Measurements from ENCODE around the gene NPM1. TPM values are rescaled to one million over a fixed set of nuclear protein-coding genes. Genes with fewer than 3 reads are reported as not detected.

NPM1 gene
- total and polyA plus RNA-seq, 2 donors from 2014 or later: 611 to 612 TPM

- H3K9me3 ChIP-seq (ENCODE audit: control insufficient read depth in 2 of 3, insufficient read depth in 1 of 3, low read length in 3 of 3): no peaks in the 10 kb centered on the region
- no peak for TF ChIP-seq CTCF (IDR thresholded peaks at IDR 0.05; ENCODE audit: borderline replicate concordance, extremely low read depth, insufficient read depth)
- no peaks in the 10 kb centered on the region for H3K4me1 ChIP-seq (ENCODE audit: control insufficient read depth in 2 of 3, insufficient read depth in 2 of 3, low read depth in 1 of 3, low read length in 3 of 3)
- H3K36me3 ChIP-seq (ENCODE audit: control insufficient read depth in 2 of 3, insufficient read depth in 3 of 3, low read length in 3 of 3): no peaks in the 10 kb centered on the region
- FAIRE-seq (no peak), DNase-seq (peak in 1 of 5 donors; percentile 14)
- H3K4me3 ChIP-seq (ENCODE audit: low read length in 3 of 3): no peak overlapping the region
- no peak overlapping the region for H3K9ac ChIP-seq (ENCODE audit: low read length in 3 of 3)
- no peaks in the 10 kb centered on the region for H3K27me3 ChIP-seq (ENCODE audit: control insufficient read depth, insufficient read depth, low read length)
- H3K27ac ChIP-seq (ENCODE audit: low read depth in 2 of 2, low read length in 2 of 2): no peak overlapping the region
- intact Hi-C loops (cut with DNase I): loop anchor here (10.0 kb wide), 1 partner anchor 468 kb away; no protein-coding TSS in a partner anchor
Observed at GRCh38 chr5:171426680-171427079, 39.0 kb downstream of the NPM1 start.

- Histone ChIP-seq H3K27me3 (ENCODE audit: control insufficient read depth, insufficient read depth, low read length) (no peaks in the 10 kb centered on the region), H3K9me3 (ENCODE audit: control insufficient read depth in 2 of 3, insufficient read depth in 1 of 3, low read length in 3 of 3) (no peaks in the 10 kb centered on the region), H3K27ac (ENCODE audit: low read depth in 2 of 2, low read length in 2 of 2) (no peak overlapping the region), H3K36me3 (ENCODE audit: control insufficient read depth in 2 of 3, insufficient read depth in 3 of 3, low read length in 3 of 3) (no peaks in the 10 kb centered on the region), H3K9ac (ENCODE audit: low read length in 3 of 3) (no peak overlapping the region), H3K4me1 (ENCODE audit: control insufficient read depth in 2 of 3, insufficient read depth in 2 of 3, low read depth in 1 of 3, low read length in 3 of 3) (no peaks in the 10 kb centered on the region), H3K4me3 (ENCODE audit: low read length in 3 of 3) (no peak overlapping the region)
- DNase-seq: peak in 3 of 5 donors; percentile 35 to 41 (median 36)
- no peak for TF ChIP-seq CTCF (IDR thresholded peaks at IDR 0.05; ENCODE audit: borderline replicate concordance, extremely low read depth, insufficient read depth)
- no peak for FAIRE-seq
- intact Hi-C loops (cut with DNase I): loop anchor here (10.0 kb wide), 1 partner anchor 467 kb away; no protein-coding TSS in a partner anchor
Observed at GRCh38 chr5:171427318-171428167, 39.9 kb downstream of the NPM1 start.

GRCh38 chr5:171428168-171428696, 40.6 kb downstream of the NPM1 start:
- no peak overlapping the region for H3K27ac ChIP-seq (ENCODE audit: low read depth in 2 of 2, low read length in 2 of 2)
- H3K4me1 ChIP-seq (ENCODE audit: control insufficient read depth in 2 of 3, insufficient read depth in 2 of 3, low read depth in 1 of 3, low read length in 3 of 3): no peaks in the 10 kb centered on the region
- TF ChIP-seq CTCF (IDR thresholded peaks at IDR 0.05; ENCODE audit: borderline replicate concordance, extremely low read depth, insufficient read depth): no peak
- H3K9ac ChIP-seq (ENCODE audit: low read length in 3 of 3): no peak overlapping the region
- FAIRE-seq (no peak), DNase-seq (peak in 2 of 5 donors; percentile 18)
- no peaks in the 10 kb centered on the region for H3K27me3 ChIP-seq (ENCODE audit: control insufficient read depth, insufficient read depth, low read length)
- no peaks in the 10 kb centered on the region for H3K9me3 ChIP-seq (ENCODE audit: control insufficient read depth in 2 of 3, insufficient read depth in 1 of 3, low read length in 3 of 3)
- H3K36me3 ChIP-seq (ENCODE audit: control insufficient read depth in 2 of 3, insufficient read depth in 3 of 3, low read length in 3 of 3): no peaks in the 10 kb centered on the region
- H3K4me3 ChIP-seq (ENCODE audit: low read length in 3 of 3): no peak overlapping the region
- intact Hi-C loops (cut with DNase I): loop anchor here (10.0 kb wide), 1 partner anchor 467 kb away; no protein-coding TSS in a partner anchor

Data from kidney (tissue), 14 donors.